Uterus (tissue), 2 donors: ENCODE results near the gene LCA5.

Experiments
- POLR2A ChIP-seq, 2 donors: fragments of 450-650 bp; IDR thresholded peaks; one replicate each; pipeline ENCODE4 v1.6.1; 2016; ENCODE audit warnings: antibody characterized with exemption in 2 of 2, mild to moderate bottlenecking in 1 of 2, moderate library complexity in 1 of 2
- TF ChIP-seq, protein P1 (sequence below), 4 experiments: fragments of 200-600 bp in 2 of 4; fragments of 450-650 bp in 2 of 4; sonication (generic) in 2 of 4; IDR thresholded peaks; one replicate each; pipeline ENCODE4 v1.5.1; 2016 to 2019; ENCODE audit warnings: antibody characterized with exemption in 4 of 4, mild to moderate bottlenecking in 2 of 4, moderate library complexity in 1 of 4

DNA sequence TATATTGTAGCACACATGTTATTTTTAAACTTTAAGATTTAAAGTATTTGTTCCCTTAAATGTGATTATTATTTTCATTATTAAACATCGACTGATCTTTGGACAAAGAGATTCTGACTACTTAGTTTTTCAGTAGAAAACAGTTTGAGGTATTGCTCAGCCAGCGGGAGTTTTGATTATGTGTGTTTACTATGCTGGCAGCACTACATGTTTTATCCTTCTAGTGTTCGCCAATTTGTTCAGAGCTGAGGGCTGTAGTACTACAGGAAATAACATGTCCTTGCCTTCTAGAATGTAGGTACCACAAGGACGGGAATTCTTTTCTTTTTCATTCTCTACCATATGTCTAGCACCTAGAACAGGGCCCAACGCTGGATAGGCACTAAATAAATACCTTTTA, 11.1 kb upstream of the LCA5 start:
- TF ChIP-seq, protein P1, sequence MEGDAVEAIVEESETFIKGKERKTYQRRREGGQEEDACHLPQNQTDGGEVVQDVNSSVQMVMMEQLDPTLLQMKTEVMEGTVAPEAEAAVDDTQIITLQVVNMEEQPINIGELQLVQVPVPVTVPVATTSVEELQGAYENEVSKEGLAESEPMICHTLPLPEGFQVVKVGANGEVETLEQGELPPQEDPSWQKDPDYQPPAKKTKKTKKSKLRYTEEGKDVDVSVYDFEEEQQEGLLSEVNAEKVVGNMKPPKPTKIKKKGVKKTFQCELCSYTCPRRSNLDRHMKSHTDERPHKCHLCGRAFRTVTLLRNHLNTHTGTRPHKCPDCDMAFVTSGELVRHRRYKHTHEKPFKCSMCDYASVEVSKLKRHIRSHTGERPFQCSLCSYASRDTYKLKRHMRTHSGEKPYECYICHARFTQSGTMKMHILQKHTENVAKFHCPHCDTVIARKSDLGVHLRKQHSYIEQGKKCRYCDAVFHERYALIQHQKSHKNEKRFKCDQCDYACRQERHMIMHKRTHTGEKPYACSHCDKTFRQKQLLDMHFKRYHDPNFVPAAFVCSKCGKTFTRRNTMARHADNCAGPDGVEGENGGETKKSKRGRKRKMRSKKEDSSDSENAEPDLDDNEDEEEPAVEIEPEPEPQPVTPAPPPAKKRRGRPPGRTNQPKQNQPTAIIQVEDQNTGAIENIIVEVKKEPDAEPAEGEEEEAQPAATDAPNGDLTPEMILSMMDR (IDR thresholded peaks at IDR 0.05) = no peak
- no peak for TF ChIP-seq POLR2A (IDR thresholded peaks at IDR 0.05)
